Suprapubic skin (tissue), 4 donors: Measurements from ENCODE around the gene KCTD13.

Experiments used
- CTCF ChIP-seq, 2 donors: fragments of 200-600 bp in 1 of 2; fragments of 450-650 bp in 1 of 2; sonication (generic) in 1 of 2; IDR thresholded peaks; one replicate each; pipeline ENCODE4 v1.5.1; 2016 to 2019; ENCODE audit warnings: antibody characterized with exemption in 2 of 2, mild to moderate bottlenecking in 1 of 2, moderate library complexity in 1 of 2
- EP300 ChIP-seq: sonication (generic); formaldehyde crosslinking; IDR thresholded peaks from one replicate; pipeline ENCODE4 v1.6.1; 2017; ENCODE audit warnings: antibody characterized with exemption
- POLR2A ChIP-seq, 2 donors: fragments of 450-650 bp; IDR thresholded peaks; one replicate each; pipeline ENCODE4 v1.6.1; 2017; ENCODE audit warnings: antibody characterized with exemption in 2 of 2, mild to moderate bottlenecking in 2 of 2, moderate library complexity in 2 of 2
- POLR2AphosphoS5 ChIP-seq, 3 donors: sonication (generic); formaldehyde crosslinking; IDR thresholded peaks; one replicate each; pipeline ENCODE4 v1.6.1; 2017; ENCODE audit warnings: antibody characterized with exemption in 3 of 3

GRCh38 chr16:29925105-29925756, 795 bp downstream of the KCTD13 start:
- no peak for TF ChIP-seq POLR2AphosphoS5 (IDR thresholded peaks at IDR 0.05)
- TF ChIP-seq CTCF (IDR thresholded peaks at IDR 0.05) = no peak
- TF ChIP-seq POLR2A (IDR thresholded peaks at IDR 0.05) = no peak
- no peak for TF ChIP-seq EP300
